Epithelial cell of esophagus (primary cell): ENCODE measurements around the gene RTTN.

Experiments
- DNase-seq: peaks from one replicate; pipeline ENCODE4 v3.0.0; 2010; ENCODE audit warnings: low read depth
- H3K4me3 ChIP-seq: 2 replicates; pipeline ENCODE4 v1.5.1; 2011; ENCODE audit warnings: mild to moderate bottlenecking, low read length, control low read depth
- TF ChIP-seq, protein P1 (sequence below): IDR thresholded peaks from 2 replicates; pipeline ENCODE4 v1.5.1; 2011; ENCODE audit warnings: low read depth, mild to moderate bottlenecking, low read length, control low read depth, inconsistent platforms; ENCODE audit not compliant: insufficient read depth; ENCODE audit errors: missing control alignments

RTTN gene

DNA sequence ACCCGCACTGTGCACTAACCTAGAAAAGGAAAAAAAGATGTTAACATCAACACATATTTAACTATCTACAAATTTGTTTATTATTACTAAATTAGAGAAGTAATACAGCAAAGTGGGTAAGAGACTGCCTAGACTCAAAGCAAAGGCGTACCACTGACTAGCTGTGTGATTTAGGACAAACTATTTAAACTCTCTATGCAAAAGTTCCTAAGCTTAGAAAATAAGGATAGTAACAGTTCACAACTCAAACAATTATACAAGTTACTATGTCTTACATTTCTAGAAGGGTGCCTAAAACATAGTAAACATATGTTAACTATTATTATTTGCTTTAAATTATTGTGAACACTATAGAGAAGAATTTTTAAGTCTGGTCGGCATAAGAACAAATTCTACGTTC is 119.4 kb downstream of the RTTN start:
- no peak overlapping the region for H3K4me3 ChIP-seq
- TF ChIP-seq, protein P1, sequence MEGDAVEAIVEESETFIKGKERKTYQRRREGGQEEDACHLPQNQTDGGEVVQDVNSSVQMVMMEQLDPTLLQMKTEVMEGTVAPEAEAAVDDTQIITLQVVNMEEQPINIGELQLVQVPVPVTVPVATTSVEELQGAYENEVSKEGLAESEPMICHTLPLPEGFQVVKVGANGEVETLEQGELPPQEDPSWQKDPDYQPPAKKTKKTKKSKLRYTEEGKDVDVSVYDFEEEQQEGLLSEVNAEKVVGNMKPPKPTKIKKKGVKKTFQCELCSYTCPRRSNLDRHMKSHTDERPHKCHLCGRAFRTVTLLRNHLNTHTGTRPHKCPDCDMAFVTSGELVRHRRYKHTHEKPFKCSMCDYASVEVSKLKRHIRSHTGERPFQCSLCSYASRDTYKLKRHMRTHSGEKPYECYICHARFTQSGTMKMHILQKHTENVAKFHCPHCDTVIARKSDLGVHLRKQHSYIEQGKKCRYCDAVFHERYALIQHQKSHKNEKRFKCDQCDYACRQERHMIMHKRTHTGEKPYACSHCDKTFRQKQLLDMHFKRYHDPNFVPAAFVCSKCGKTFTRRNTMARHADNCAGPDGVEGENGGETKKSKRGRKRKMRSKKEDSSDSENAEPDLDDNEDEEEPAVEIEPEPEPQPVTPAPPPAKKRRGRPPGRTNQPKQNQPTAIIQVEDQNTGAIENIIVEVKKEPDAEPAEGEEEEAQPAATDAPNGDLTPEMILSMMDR = no peak
- DNase-seq = no peak

DNA sequence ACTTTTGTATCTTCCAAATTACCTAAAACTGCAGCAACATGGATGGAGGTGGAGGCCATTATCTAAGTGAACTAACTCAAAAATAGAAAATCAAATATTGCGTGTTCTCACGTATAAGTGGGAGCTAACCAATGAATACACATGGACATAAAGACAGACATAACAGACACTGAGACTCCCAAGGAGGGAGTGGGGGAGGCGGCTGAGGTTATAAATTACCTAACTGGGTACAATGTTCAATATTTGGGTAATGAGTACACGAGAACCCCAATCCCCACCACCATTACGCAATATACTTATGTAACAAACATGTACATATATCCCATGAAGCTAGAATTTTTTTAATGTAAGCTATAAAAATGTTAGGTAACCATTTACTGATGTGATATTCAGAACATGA is 119.8 kb downstream of the RTTN start:
- DNase-seq = no peak
- no peak overlapping the region for H3K4me3 ChIP-seq
- TF ChIP-seq, protein P1 = no peak

DNA sequence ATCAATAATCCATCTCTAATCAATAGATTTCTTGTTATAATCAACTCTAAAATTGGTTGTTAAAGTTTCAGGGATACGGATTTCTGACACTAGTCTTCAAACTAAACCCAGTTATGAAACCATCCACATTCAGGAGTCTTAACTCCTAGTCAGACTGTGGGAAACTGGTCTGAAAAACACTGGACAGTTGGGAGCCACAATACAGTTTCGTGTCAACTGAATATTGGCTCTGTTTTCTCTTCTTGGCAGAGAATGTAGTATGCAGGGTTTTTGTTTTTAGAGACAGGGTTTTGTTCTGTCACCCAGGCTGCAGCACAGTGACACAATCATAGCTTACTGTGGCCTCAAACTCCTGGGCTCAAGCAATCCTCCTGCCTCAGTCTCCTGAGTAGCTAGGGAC is 123.1 kb downstream of the RTTN start:
- no peak overlapping the region for H3K4me3 ChIP-seq
- DNase-seq = no peak
- TF ChIP-seq, protein P1 = no peak

DNA sequence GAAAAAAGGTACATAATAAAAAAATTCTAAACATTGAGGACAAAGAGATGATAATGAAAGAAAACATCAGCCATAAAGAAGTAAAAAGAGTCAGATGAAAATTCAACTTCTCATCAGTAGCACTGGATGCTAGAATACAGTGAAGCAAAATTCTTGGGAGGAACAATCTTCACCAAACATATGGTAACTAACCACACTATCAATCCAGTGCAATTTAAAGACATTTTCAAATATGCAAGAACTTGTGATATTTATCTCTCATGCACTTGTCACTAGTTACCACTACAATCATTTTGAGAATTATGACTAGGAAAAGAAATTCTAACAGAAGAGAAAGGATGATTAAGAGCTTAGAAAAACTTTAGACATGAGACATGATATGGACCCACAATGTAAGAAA is 127.4 kb downstream of the RTTN start:
- no peak overlapping the region for H3K4me3 ChIP-seq
- TF ChIP-seq, protein P1 = no peak
- DNase-seq = no peak

DNA sequence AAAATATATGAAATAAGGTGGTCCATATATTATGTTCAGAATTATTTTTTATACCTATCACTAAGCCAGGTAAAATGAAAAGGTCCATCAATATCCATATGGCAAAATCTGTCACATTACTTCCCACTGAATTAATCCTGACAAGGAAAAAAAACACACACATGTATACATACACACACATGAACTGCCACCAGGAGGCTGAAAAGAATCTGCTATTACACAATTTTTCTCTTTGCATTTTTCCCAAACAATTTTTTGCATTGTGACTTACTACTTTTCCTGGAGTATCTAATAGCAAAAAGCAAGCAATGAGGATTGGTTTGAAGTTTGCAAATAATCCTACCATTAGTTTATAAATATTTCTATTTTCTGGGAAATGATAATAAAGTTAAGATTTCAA is 129.6 kb downstream of the RTTN start:
- H3K4me3 ChIP-seq = no peak overlapping the region
- no peak for DNase-seq
- TF ChIP-seq, protein P1 = peak; percentile 14

DNA sequence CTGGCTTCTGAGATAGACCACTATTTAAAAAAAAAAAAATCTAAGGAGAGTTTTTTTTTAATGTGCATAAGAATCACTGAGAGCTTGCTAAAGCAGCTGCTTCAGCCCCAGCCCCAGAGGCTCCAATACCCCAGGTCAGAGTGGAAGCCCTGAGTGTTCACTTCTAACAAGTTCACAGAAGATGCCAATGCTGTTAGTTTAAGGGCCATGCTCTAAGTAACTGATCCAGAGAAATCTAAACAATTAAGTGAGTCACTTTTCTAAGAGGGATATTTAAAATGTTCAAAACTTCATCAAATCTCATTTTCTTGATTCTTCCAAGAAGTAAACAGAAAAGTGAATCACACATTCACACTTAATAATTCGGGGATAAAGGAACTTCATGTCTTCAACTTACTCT is 131.4 kb downstream of the RTTN start:
- no peak for DNase-seq
- TF ChIP-seq, protein P1 = no peak
- H3K4me3 ChIP-seq = no peak overlapping the region

DNA sequence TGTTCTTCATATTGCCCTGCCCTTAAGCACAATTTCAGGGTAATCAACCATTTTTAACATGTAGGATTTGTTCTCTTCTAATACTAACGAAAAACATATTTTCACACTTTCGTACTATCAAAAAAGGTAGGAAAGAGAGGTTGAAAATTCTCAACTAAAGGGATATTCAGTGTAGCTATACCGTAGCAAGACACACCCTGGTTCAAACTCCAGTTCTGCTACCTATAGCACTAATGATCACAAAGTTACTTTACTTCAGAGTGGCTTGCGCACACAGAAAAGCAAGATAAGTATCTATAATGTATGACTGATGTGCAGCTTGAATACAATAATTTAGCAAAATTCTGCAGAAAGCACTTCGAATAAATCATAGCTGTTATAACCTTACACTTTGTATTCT is 132.1 kb downstream of the RTTN start:
- no peak for DNase-seq
- H3K4me3 ChIP-seq = no peak overlapping the region
- TF ChIP-seq, protein P1 = no peak
